LNCAP (cell line): ENCODE results near the gene AFF1.

ENCODE experiments used
- TF ChIP-seq, protein P1 (sequence below): fragments of 450-650 bp; IDR thresholded peaks from 2 replicates; pipeline ENCODE4 v1.5.1; 2017; ENCODE audit warnings: mild to moderate bottlenecking

Gene AFF1

DNA sequence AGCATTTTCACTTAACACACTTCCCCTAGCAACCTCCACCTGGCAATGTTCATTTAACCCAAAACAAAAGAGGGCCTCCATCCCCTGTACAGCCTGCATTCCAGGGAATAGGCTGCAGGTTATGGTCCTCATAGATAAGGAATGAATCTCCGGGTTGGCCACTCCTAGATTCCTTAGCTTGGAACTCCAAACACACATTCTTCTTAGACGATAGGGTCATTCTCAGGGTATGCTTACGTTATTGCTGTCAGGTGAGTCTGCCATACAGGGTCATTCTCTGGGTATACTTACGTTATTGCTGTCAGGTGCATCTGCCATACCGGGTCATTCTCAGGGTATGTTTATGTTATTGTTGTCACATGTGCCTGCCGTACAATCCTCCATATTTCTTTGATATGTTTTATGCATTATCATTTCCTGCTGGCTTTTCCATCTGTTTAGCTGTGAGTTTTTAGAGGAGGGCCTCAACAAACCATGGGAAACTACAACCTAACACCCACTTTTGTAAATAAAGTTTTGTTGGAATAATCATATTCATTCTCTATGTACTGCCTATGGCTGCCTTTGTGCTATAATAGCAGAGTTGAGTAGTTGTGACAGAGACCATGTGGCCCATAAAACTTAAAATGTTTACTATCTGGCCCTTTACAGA lies 8.2 kb upstream of the AFF1 start:
- TF ChIP-seq, protein P1, sequence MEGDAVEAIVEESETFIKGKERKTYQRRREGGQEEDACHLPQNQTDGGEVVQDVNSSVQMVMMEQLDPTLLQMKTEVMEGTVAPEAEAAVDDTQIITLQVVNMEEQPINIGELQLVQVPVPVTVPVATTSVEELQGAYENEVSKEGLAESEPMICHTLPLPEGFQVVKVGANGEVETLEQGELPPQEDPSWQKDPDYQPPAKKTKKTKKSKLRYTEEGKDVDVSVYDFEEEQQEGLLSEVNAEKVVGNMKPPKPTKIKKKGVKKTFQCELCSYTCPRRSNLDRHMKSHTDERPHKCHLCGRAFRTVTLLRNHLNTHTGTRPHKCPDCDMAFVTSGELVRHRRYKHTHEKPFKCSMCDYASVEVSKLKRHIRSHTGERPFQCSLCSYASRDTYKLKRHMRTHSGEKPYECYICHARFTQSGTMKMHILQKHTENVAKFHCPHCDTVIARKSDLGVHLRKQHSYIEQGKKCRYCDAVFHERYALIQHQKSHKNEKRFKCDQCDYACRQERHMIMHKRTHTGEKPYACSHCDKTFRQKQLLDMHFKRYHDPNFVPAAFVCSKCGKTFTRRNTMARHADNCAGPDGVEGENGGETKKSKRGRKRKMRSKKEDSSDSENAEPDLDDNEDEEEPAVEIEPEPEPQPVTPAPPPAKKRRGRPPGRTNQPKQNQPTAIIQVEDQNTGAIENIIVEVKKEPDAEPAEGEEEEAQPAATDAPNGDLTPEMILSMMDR, result no peak

DNA sequence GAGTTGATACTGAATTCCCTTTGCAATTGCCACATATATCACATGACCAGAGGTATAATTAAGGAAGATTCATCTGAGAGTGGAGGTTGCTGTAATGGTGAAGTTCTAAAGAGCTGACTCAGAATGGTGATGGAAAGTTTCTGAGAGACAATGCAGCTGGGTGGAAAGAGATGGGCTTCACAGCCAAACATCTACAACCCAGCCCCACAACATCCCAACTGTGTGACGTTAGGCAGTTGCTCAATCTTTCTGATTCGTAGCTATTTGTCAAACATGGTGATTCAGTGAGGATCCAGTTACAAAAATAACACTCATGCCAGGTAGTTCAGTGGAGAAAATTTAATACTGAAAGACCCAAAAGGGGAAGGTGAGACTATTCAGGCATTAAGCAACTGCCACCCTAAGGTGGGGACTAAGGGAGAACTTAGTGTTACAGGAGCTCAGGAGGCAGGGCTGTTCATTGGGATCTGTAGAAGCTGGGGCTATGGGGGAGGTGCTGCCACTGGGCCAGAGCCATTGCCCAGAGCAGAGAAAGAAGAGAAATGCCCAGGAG lies 6.9 kb upstream of the AFF1 start:
- TF ChIP-seq, protein P1, result no peak

DNA sequence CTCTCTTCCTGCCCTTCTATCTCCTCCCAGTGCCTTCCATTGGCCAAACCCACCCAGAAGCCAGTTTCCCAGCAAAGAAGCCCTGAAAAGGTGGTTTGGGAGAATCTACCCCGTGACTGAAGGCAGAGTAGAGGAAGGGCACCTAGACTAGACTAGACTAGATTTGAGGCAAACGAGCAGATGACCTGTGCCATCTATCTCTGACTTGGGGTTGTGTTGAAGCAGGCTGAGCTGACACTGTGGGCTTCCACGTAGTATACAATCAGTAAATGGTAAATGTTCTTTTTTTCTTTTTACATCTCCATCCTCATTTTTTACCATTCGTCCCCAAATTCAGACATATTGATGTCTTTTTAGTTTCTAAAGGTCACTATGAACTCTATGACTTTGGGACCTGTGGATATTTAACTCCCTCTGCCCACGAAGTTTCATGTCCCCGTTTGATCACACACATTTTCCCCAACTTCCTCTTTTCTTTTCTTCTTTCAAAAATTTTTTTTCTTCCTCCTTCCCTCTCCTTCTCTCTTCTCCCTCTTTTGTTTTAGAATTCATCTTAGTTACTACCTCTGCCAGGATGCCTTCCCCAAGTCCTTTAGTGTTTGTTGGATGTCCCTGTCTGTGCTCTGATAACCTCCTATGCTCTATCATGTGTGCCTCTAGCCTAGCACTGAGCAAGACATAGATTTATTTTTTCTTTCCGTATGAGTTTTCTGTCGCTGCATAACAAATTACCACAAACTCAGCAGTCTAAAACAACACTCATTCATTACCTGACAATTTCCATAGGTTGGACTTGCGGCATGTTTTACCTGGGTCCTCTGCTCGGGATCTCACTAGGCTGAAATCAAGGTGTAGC lies 6.2 kb upstream of the AFF1 start:
- TF ChIP-seq, protein P1, result no peak

DNA sequence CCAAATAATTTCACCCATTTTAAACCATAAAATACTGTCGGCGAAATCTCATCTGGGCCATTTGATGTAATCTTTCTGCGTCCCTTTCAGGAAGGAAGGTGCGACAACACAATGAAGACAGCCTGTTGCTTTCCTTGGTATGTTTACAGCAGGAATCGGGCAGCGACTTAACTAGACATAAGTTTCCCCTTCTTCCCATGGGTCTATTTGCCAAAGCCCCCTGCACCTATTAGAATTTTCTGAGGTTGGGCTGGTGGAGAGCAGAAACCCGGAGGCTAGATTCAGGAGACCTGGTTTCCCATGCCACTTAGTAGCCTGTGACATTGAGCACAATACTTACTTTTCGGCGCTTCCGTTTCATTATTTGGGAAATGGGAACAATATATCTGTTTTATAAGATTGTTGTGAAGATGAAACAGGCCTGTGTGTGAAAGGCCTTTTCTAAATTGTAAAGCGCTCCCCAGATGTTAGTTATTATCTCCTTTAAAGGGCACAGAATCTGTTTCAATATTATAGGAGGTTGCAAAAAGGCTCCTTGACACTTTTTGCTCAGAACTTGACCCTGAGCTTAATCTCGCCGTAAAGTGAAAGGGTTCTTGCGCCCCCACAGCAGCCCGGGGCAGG lies 552 bp upstream of the AFF1 start:
- TF ChIP-seq, protein P1, result no peak

DNA sequence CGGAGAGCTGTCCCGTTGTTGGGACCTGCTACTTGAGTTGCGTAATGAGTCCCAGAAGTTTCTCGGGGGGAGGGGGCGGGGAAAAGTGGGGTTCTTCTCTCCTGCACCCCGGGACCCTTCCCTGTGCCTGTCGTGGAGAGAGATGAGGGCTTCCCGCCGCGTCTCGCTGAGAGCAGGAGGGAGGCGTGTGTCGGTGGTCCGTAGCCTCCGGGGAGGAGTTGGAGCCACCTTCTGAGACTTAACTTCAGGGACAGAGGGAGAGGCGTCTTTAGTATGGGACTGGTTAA lies 698 bp downstream of the AFF1 start:
- TF ChIP-seq, protein P1, result no peak

DNA sequence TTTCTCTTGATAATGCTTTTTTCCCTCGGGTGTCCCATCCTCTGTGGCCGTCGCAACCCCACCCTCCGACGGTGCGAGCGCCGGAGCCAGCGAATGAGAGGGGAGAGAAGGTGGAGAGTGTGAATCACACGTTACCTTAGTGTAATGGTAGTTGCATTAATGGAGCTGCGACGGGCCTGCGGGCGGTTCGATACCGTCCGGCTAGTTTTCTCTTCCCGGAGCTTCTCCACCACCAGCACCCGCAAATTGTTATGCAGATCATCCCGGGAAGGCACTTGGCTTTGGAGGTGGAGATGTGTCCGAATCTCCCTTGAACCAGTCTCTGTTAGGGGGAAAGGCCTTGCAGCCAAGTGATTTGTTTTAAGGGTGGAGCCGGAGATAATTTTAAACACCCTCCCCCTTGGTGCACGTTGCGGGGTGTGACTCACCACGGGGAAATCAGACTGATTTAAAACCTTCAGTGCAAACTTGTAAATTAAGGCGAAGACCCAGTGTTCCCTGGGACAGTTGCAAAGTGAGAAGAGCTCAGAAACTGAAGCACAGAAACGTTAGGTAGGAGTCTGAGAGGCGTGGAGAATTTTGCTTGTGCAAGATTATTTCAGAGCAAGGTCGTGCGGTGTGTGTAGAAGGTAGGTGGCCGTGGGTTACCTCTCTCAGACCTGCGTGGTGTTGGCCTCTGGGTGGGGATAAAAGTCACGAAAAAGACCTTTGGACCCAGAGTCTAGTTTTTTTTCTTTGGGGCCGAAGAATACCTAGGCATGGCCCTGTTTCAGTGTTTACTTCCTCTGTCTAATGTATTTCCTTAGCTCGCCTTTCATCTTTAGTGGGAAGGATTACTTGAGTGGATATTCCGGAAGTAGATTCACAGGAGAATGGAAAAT lies 1.3 kb downstream of the AFF1 start:
- TF ChIP-seq, protein P1, result no peak
